Astrocyte (in vitro differentiated cells and primary cell): ENCODE results near the gene FAM181B.

Experiments
- EZH2 ChIP-seq: IDR thresholded peaks from 2 replicates; pipeline ENCODE4 v1.6.1; 2012; ENCODE audit warnings: mild to moderate bottlenecking, low read length, inconsistent platforms; ENCODE audit not compliant: insufficient read depth
- TF ChIP-seq, protein P1 (sequence below): IDR thresholded peaks from 2 replicates; pipeline ENCODE4 v1.5.1; 2011; ENCODE audit warnings: low read depth, mild to moderate bottlenecking, inconsistent platforms, low read length, moderate library complexity; ENCODE audit not compliant: insufficient read depth

DNA sequence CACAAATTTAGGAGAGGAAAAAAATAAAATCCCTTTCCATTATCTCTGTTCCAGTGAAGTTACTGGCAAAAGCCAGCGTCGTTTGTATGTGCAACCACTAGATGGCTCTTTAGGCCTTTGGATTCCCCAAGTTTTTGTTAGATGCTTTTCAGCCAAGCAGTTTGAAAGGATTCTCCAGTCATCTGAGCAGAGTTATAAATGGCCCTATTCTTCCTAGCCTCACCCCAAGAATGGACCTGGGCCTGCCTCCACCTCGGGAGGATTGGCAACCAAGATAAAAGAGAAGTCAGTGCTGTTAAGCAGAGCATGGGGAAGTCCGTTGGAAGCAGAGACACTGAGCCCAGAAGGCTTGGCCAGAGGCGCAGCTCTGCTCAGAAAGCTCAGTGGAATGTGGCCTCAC is 15.4 kb downstream of the FAM181B start:
- TF ChIP-seq, protein P1, sequence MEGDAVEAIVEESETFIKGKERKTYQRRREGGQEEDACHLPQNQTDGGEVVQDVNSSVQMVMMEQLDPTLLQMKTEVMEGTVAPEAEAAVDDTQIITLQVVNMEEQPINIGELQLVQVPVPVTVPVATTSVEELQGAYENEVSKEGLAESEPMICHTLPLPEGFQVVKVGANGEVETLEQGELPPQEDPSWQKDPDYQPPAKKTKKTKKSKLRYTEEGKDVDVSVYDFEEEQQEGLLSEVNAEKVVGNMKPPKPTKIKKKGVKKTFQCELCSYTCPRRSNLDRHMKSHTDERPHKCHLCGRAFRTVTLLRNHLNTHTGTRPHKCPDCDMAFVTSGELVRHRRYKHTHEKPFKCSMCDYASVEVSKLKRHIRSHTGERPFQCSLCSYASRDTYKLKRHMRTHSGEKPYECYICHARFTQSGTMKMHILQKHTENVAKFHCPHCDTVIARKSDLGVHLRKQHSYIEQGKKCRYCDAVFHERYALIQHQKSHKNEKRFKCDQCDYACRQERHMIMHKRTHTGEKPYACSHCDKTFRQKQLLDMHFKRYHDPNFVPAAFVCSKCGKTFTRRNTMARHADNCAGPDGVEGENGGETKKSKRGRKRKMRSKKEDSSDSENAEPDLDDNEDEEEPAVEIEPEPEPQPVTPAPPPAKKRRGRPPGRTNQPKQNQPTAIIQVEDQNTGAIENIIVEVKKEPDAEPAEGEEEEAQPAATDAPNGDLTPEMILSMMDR, result peak; percentile 84
- no peak for TF ChIP-seq EZH2
